ENCODE measurements around the gene LAMP5. TPM values are rescaled to one million over a fixed set of nuclear protein-coding genes. Genes with fewer than 3 reads are reported as not detected.

LAMP5 gene
- total RNA-seq, 4 donors from 2014 or later = 0.45 to 1.1 TPM; not detected in 2

GRCh38 chr20:9557411-9557810 lies 43.0 kb downstream of the LAMP5 start:
- 91 to 92% methylated on average over 4 of the region's 4 CpGs for WGBS, 2 donors
- Histone ChIP-seq H3K27ac (no peak overlapping the region), H3K4me3 (replicated peaks in 1 of 3) (no peak overlapping the region), H3K27me3 (no peaks in the 10 kb centered on the region), H3K4me1 (no peaks in the 10 kb centered on the region), H3K36me3 (no peaks in the 10 kb centered on the region), H3K9me3 (no peaks in the 10 kb centered on the region)
- no peak for DNase-seq
- intact Hi-C loops (cut with DNase I) = no loop called here
- TF ChIP-seq POLR2A (IDR thresholded peaks at IDR 0.05) (no peak), CTCF (IDR thresholded peaks at IDR 0.05) (no peak)

GRCh38 chr20:9565910-9566550 lies 51.6 kb downstream of the LAMP5 start:
- 92 to 95% methylated on average over 20 of the region's 20 CpGs for WGBS, 2 donors
- intact Hi-C loops (cut with DNase I) = no loop called here
- no peak for DNase-seq
- Histone ChIP-seq H3K4me3 (replicated peaks in 1 of 3) (no peak overlapping the region), H3K9me3 (no peaks in the 10 kb centered on the region), H3K27me3 (no peaks in the 10 kb centered on the region), H3K36me3 (no peaks in the 10 kb centered on the region), H3K27ac (no peak overlapping the region), H3K4me1 (no peaks in the 10 kb centered on the region)
- no peak for TF ChIP-seq CTCF (IDR thresholded peaks at IDR 0.05)
- TF ChIP-seq POLR2A (IDR thresholded peaks at IDR 0.05) = no peak

- intact Hi-C loops (cut with DNase I) = no loop called here
- no peaks in the 10 kb centered on the region for H3K4me1 ChIP-seq
- no peaks in the 10 kb centered on the region for H3K27me3 ChIP-seq
- no peaks in the 10 kb centered on the region for H3K36me3 ChIP-seq
- no peak overlapping the region for H3K27ac ChIP-seq
- no peak for DNase-seq
- no peak overlapping the region for H3K4me3 ChIP-seq (replicated peaks in 1 of 3)
- 81 to 94% methylated on average over 1 of the region's 1 CpG for WGBS, 2 donors
- no peak for TF ChIP-seq CTCF (IDR thresholded peaks at IDR 0.05)
- no peak for TF ChIP-seq POLR2A (IDR thresholded peaks at IDR 0.05)
- H3K9me3 ChIP-seq = no peaks in the 10 kb centered on the region
Observed at GRCh38 chr20:9566977-9567376, 52.6 kb downstream of the LAMP5 start.

GRCh38 chr20:9570612-9571011 lies 56.2 kb downstream of the LAMP5 start:
- no peak for TF ChIP-seq CTCF (IDR thresholded peaks at IDR 0.05)
- TF ChIP-seq POLR2A (IDR thresholded peaks at IDR 0.05) = no peak
- WGBS, 2 donors = 80 to 86% methylated on average over 2 of the region's 2 CpGs
- no peak for DNase-seq
- no peak overlapping the region for H3K4me3 ChIP-seq (replicated peaks in 1 of 3)
- intact Hi-C loops (cut with DNase I) = no loop called here
- H3K36me3 ChIP-seq = no peaks in the 10 kb centered on the region
- no peaks in the 10 kb centered on the region for H3K4me1 ChIP-seq
- H3K27me3 ChIP-seq = no peaks in the 10 kb centered on the region
- H3K27ac ChIP-seq = no peak overlapping the region
- H3K9me3 ChIP-seq = no peaks in the 10 kb centered on the region

DNA sequence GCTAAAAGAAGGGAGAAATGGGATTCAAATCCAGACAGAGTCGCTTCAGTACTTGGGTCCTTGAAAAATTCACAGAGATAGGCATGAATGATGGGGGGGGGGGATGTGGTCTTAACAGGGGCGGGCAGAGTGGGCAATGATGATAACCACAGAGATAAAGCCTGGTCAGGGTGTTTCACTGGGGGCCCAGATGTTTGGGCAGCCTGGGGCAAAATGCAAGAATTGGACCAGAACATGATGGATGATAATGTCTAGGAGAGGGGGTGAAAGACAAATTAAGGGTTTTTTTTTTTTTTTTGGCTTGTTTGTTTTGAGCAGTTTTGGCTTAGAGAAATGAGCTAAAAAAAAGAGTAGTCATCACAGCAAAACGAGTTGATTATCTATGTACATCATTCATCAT lies 57.4 kb downstream of the LAMP5 start:
- no peaks in the 10 kb centered on the region for H3K9me3 ChIP-seq
- H3K36me3 ChIP-seq = no peaks in the 10 kb centered on the region
- intact Hi-C loops (cut with DNase I) = no loop called here
- no peaks in the 10 kb centered on the region for H3K4me1 ChIP-seq
- 66 to 67% methylated on average over 3 of the region's 3 CpGs for WGBS, 2 donors
- no peaks in the 10 kb centered on the region for H3K27me3 ChIP-seq
- H3K27ac ChIP-seq = no peak overlapping the region
- TF ChIP-seq CTCF (IDR thresholded peaks at IDR 0.05) = no peak
- no peak overlapping the region for H3K4me3 ChIP-seq (replicated peaks in 1 of 3)
- DNase-seq = no peak

Measured in thyroid gland (tissue), 4 donors.